GM23338 (cell line): ENCODE results near the gene JAZF1. TPM values are rescaled to one million over a fixed set of nuclear protein-coding genes. Genes with fewer than 3 reads are reported as not detected.

Source experiments
- ATAC-seq: fragments of 200-7000 bp; cut with Tn5 transposase; 3 replicates; pipeline ENCODE4 v1.9.1; 2020
- DNase-seq: peaks from one replicate; pipeline ENCODE4 v3.0.0-alpha.2; 2015; ENCODE audit warnings: low spot score
- H2AFZ ChIP-seq: fragments of 200-600 bp; sonication (generic); 2 replicates; pipeline ENCODE4 v1.8.0; 2016; ENCODE audit warnings: antibody characterized with exemption, mild to moderate bottlenecking, moderate library complexity
- H3F3A ChIP-seq: fragments of 200-600 bp; sonication (generic); replicated peaks from 2 replicates; pipeline ENCODE4 v1.8.0; 2017; ENCODE audit warnings: antibody characterized with exemption, mixed run types, low read depth
- H3K27ac ChIP-seq: fragments of 200-600 bp; sonication (generic); 2 replicates; pipeline ENCODE4 v1.6.1; 2016; ENCODE audit warnings: low read depth
- H3K27me3 ChIP-seq: fragments of 200-600 bp; sonication (generic); 2 replicates; pipeline ENCODE4 v1.8.0; 2016; ENCODE audit warnings: mild to moderate bottlenecking, mixed run types, moderate library complexity; ENCODE audit not compliant: insufficient read depth
- H3K36me3 ChIP-seq: fragments of 200-600 bp; sonication (generic); 2 replicates; pipeline ENCODE4 v1.8.0; 2016; ENCODE audit warnings: mild to moderate bottlenecking; ENCODE audit not compliant: insufficient read depth
- H3K4me1 ChIP-seq: fragments of 200-600 bp; sonication (generic); 2 replicates; pipeline ENCODE4 v1.8.0; 2016; ENCODE audit warnings: mild to moderate bottlenecking, moderate library complexity; ENCODE audit not compliant: insufficient read depth
- H3K4me2 ChIP-seq: fragments of 200-600 bp; sonication (generic); 2 replicates; pipeline ENCODE4 v1.7.1; 2017; ENCODE audit warnings: mixed run types
- H3K4me3 ChIP-seq: fragments of 200-600 bp; sonication (generic); 2 replicates; pipeline ENCODE4 v1.6.1; 2016; ENCODE audit warnings: mixed run types
- H3K79me2 ChIP-seq: fragments of 200-600 bp; sonication (generic); replicated peaks from 2 replicates; pipeline ENCODE4 v1.8.0; 2017; ENCODE audit warnings: mild to moderate bottlenecking; ENCODE audit not compliant: insufficient read depth
- H3K9me2 ChIP-seq: fragments of 200-600 bp; sonication (generic); 2 replicates; pipeline ENCODE4 v1.8.0; 2017; ENCODE audit not compliant: insufficient read depth
- H4K20me1 ChIP-seq: fragments of 200-600 bp; sonication (generic); replicated peaks from 2 replicates; pipeline ENCODE4 v1.8.0; 2017; ENCODE audit warnings: mild to moderate bottlenecking; ENCODE audit not compliant: insufficient read depth
- H3K27ac Mint-ChIP-seq: 2 replicates; pipeline ENCODE4 v1.8.0; 2020; ENCODE audit warnings: inconsistent platforms, mild to moderate bottlenecking, moderate library complexity, mixed read lengths
- H3K27me3 Mint-ChIP-seq: 3 replicates; pipeline ENCODE4 v1.8.0; 2022; ENCODE audit warnings: low read depth, mild to moderate bottlenecking, moderate library complexity, mixed read lengths, inconsistent platforms; ENCODE audit not compliant: insufficient read depth, poor library complexity
- H3K36me3 Mint-ChIP-seq: 3 replicates; pipeline ENCODE4 v1.8.0; 2021; ENCODE audit warnings: low read depth, mild to moderate bottlenecking, inconsistent platforms, moderate library complexity, mixed read lengths
- H3K4me1 Mint-ChIP-seq: 3 replicates; pipeline ENCODE4 v1.8.0; 2020; ENCODE audit warnings: mild to moderate bottlenecking, inconsistent platforms, mixed read lengths
- H3K4me3 Mint-ChIP-seq: 3 replicates; pipeline ENCODE4 v1.8.0; 2021; ENCODE audit warnings: moderate library complexity, mild to moderate bottlenecking, inconsistent platforms, mixed read lengths
- H3K9me3 Mint-ChIP-seq: 3 replicates; pipeline ENCODE4 v1.8.0; 2020; ENCODE audit warnings: moderate library complexity, mild to moderate bottlenecking, inconsistent platforms, mixed read lengths
- CREB1 ChIP-seq: fragments of 250-450 bp; sonication (Bioruptor Pico); IDR thresholded peaks from 2 replicates; pipeline ENCODE4 v1.5.0; 2020; ENCODE audit warnings: low read depth, mild to moderate bottlenecking, moderate library complexity
- EZH2 ChIP-seq: fragments of 200-600 bp; sonication (generic); IDR thresholded peaks from one replicate; pipeline ENCODE4 v1.8.0; 2017; ENCODE audit warnings: antibody characterized with exemption, mild to moderate bottlenecking, low read depth; ENCODE audit not compliant: unreplicated experiment
- EZH2phosphoT487 ChIP-seq: fragments of 200-600 bp; sonication (generic); IDR thresholded peaks from one replicate; pipeline ENCODE4 v1.8.1; 2018; ENCODE audit warnings: antibody characterized with exemption; ENCODE audit not compliant: unreplicated experiment
- JUNB ChIP-seq: IDR thresholded peaks from one replicate; pipeline ENCODE4 v1.6.1; 2016; ENCODE audit warnings: antibody characterized with exemption; ENCODE audit not compliant: unreplicated experiment
- POLR2AphosphoS5 ChIP-seq: IDR thresholded peaks from 2 replicates; pipeline ENCODE4 v1.6.1; 2016; ENCODE audit warnings: antibody characterized with exemption, low read depth
- STAT1 ChIP-seq: IDR thresholded peaks from one replicate; pipeline ENCODE4 v1.6.1; 2016; ENCODE audit warnings: antibody characterized with exemption; ENCODE audit not compliant: unreplicated experiment
- ZNF114 ChIP-seq: fragments of 250-450 bp; sonication (Bioruptor Pico); IDR thresholded peaks from 2 replicates; pipeline ENCODE4 v1.5.0; 2020; ENCODE audit warnings: mild to moderate bottlenecking, moderate library complexity
- ZNF331 ChIP-seq: fragments of 250-450 bp; sonication (Bioruptor Pico); IDR thresholded peaks from 2 replicates; pipeline ENCODE4 v1.5.0; 2020; ENCODE audit warnings: low read depth, mild to moderate bottlenecking, moderate library complexity
- polyA plus RNA-seq: library from polyadenylated mRNA; unstranded; fragments of >200 nt; fragmentation: Nextera tagmentation; extraction: Ambion mirVana; gene quantifications from 2 replicates; pipeline ENCODE4 v1.2.1, GENCODE V29; 2016
- total RNA-seq: library from RNA; depleted of rRNA; stranded (reverse); fragments of >200 nt; shearing (Covaris generic); gene quantifications from 2 replicates; pipeline ENCODE4 v1.2.3, GENCODE V29; 2014
- TF ChIP-seq, protein P1 (sequence below): IDR thresholded peaks from one replicate; pipeline ENCODE4 v1.6.1; 2018; ENCODE audit warnings: antibody characterized with exemption; ENCODE audit not compliant: unreplicated experiment
- TF ChIP-seq, protein P2 (sequence below): IDR thresholded peaks from 2 replicates; pipeline ENCODE4 v1.6.1; 2016; ENCODE audit warnings: antibody characterized with exemption
- TF ChIP-seq, protein P3 (sequence below), 2 experiments: fragments of 200-600 bp in 1 of 2; sonication (generic) in 1 of 2; conservative IDR thresholded peaks; 2 replicates each; pipeline versions ENCODE4 v1.5.1 to v1.6.1; 2016 to 2017; ENCODE audit warnings: antibody characterized with exemption in 2 of 2, low read depth in 2 of 2, mild to moderate bottlenecking in 2 of 2, moderate library complexity in 1 of 2

Gene JAZF1
- total and polyA plus RNA-seq, 2 experiments from 2014 or later = 12.2 to 22.2 TPM

GRCh38 chr7:27839099-27839498, 341.5 kb downstream of the JAZF1 start:
- no peaks in the 10 kb centered on the region for H3K27me3 ChIP-seq
- DNase-seq = no peak
- H3K36me3 Mint-ChIP-seq = no peaks in the 10 kb centered on the region
- H3K4me3 Mint-ChIP-seq = no peak overlapping the region
- no peaks in the 10 kb centered on the region for H3K79me2 ChIP-seq
- H3K27me3 Mint-ChIP-seq = peaks cover 5% of the 10 kb centered on the region
- no peak overlapping the region for H3K27ac ChIP-seq
- H4K20me1 ChIP-seq = 0 out of 2 replicates have a peak, but pooled peaks cover 5% of the 10 kb centered on the region
- ATAC-seq = no peak
- H3K4me3 ChIP-seq = no peak overlapping the region
- no peaks in the 10 kb centered on the region for H3K9me3 Mint-ChIP-seq
- H3K4me2 ChIP-seq = no peak overlapping the region
- H3F3A ChIP-seq = no peaks in the 10 kb centered on the region
- H3K27ac Mint-ChIP-seq = no peak overlapping the region
- H3K4me1 ChIP-seq = peaks cover 14% of the 10 kb centered on the region
- no peak for TF ChIP-seq EZH2phosphoT487
- TF ChIP-seq CREB1 (CRISPR knock-in tag) = no peak
- TF ChIP-seq, protein P1, sequence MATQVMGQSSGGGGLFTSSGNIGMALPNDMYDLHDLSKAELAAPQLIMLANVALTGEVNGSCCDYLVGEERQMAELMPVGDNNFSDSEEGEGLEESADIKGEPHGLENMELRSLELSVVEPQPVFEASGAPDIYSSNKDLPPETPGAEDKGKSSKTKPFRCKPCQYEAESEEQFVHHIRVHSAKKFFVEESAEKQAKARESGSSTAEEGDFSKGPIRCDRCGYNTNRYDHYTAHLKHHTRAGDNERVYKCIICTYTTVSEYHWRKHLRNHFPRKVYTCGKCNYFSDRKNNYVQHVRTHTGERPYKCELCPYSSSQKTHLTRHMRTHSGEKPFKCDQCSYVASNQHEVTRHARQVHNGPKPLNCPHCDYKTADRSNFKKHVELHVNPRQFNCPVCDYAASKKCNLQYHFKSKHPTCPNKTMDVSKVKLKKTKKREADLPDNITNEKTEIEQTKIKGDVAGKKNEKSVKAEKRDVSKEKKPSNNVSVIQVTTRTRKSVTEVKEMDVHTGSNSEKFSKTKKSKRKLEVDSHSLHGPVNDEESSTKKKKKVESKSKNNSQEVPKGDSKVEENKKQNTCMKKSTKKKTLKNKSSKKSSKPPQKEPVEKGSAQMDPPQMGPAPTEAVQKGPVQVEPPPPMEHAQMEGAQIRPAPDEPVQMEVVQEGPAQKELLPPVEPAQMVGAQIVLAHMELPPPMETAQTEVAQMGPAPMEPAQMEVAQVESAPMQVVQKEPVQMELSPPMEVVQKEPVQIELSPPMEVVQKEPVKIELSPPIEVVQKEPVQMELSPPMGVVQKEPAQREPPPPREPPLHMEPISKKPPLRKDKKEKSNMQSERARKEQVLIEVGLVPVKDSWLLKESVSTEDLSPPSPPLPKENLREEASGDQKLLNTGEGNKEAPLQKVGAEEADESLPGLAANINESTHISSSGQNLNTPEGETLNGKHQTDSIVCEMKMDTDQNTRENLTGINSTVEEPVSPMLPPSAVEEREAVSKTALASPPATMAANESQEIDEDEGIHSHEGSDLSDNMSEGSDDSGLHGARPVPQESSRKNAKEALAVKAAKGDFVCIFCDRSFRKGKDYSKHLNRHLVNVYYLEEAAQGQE = no peak
- H3K36me3 ChIP-seq = peaks cover 7% of the 10 kb centered on the region
- no peak overlapping the region for H2AFZ ChIP-seq
- no peaks in the 10 kb centered on the region; the same call in 1 of the 2 replicates for H3K9me2 ChIP-seq
- peaks cover 25% of the 10 kb centered on the region for H3K4me1 Mint-ChIP-seq

- ATAC-seq (no peak), DNase-seq (no peak)
These were observed 344.1 kb downstream of the JAZF1 start for GRCh38 chr7:27836536-27836935.

More at GRCh38 chr7:27836536-27836935, 344.1 kb downstream of the JAZF1 start:
- H3K4me1 Mint-ChIP-seq = peaks cover 9% of the 10 kb centered on the region
- no peak overlapping the region for H3K4me3 Mint-ChIP-seq
- H4K20me1 ChIP-seq = no peaks in the 10 kb centered on the region
- H3K36me3 ChIP-seq = peaks cover 7% of the 10 kb centered on the region
- no peaks in the 10 kb centered on the region for H3F3A ChIP-seq
- no peak overlapping the region for H3K27ac Mint-ChIP-seq
- H3K27me3 Mint-ChIP-seq = peaks cover 3% of the 10 kb centered on the region
- H3K9me3 Mint-ChIP-seq = no peaks in the 10 kb centered on the region
- peaks cover under 1% of the 10 kb centered on the region for H3K4me1 ChIP-seq
- no peaks in the 10 kb centered on the region; the same call in 1 of the 2 replicates for H3K9me2 ChIP-seq
- H3K36me3 Mint-ChIP-seq = no peaks in the 10 kb centered on the region
- no peaks in the 10 kb centered on the region for H3K27me3 ChIP-seq
- H3K79me2 ChIP-seq = no peaks in the 10 kb centered on the region
- H3K27ac ChIP-seq = no peak overlapping the region
- H3K4me2 ChIP-seq = no peak overlapping the region
- TF ChIP-seq EZH2 = no peak
- no peak for TF ChIP-seq ZNF331 (CRISPR knock-in tag)
- TF ChIP-seq, protein P2, sequence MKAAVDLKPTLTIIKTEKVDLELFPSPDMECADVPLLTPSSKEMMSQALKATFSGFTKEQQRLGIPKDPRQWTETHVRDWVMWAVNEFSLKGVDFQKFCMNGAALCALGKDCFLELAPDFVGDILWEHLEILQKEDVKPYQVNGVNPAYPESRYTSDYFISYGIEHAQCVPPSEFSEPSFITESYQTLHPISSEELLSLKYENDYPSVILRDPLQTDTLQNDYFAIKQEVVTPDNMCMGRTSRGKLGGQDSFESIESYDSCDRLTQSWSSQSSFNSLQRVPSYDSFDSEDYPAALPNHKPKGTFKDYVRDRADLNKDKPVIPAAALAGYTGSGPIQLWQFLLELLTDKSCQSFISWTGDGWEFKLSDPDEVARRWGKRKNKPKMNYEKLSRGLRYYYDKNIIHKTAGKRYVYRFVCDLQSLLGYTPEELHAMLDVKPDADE = no peak
- TF ChIP-seq, protein P3, sequence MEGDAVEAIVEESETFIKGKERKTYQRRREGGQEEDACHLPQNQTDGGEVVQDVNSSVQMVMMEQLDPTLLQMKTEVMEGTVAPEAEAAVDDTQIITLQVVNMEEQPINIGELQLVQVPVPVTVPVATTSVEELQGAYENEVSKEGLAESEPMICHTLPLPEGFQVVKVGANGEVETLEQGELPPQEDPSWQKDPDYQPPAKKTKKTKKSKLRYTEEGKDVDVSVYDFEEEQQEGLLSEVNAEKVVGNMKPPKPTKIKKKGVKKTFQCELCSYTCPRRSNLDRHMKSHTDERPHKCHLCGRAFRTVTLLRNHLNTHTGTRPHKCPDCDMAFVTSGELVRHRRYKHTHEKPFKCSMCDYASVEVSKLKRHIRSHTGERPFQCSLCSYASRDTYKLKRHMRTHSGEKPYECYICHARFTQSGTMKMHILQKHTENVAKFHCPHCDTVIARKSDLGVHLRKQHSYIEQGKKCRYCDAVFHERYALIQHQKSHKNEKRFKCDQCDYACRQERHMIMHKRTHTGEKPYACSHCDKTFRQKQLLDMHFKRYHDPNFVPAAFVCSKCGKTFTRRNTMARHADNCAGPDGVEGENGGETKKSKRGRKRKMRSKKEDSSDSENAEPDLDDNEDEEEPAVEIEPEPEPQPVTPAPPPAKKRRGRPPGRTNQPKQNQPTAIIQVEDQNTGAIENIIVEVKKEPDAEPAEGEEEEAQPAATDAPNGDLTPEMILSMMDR (conservative IDR thresholded peaks at IDR 0.05; ENCODE audit: low read depth in 2 of 2) = no peak
- TF ChIP-seq JUNB = no peak
- no peak for TF ChIP-seq CREB1 (CRISPR knock-in tag)
- no peak for TF ChIP-seq ZNF114 (CRISPR knock-in tag)
- no peak for TF ChIP-seq STAT1
- TF ChIP-seq POLR2AphosphoS5 = no peak
- H2AFZ ChIP-seq = no peak overlapping the region
- no peak overlapping the region for H3K4me3 ChIP-seq
